Measurements from ENCODE around the gene ZBTB40. TPM values are rescaled to one million over a fixed set of nuclear protein-coding genes. Genes with fewer than 3 reads are reported as not detected.

Gene ZBTB40
- total RNA-seq, 2 donors from 2014 or later, result 11.2 to 20.1 TPM

GRCh38 chr1:22503721-22504410 is 52.2 kb downstream of the ZBTB40 start:
- Histone ChIP-seq H3K9me3 (no peaks in the 10 kb centered on the region), H3K27ac (peak overlapping the region in 3 of 4 donors; percentile 1 to 76 (median 24)), H3K36me3 (replicated peaks in 1 of 2; ENCODE audit: insufficient read depth in 1 of 2, low read depth in 2 of 2) (no peaks in the 10 kb centered on the region), H3K4me1 (peaks cover 94% of the 10 kb centered on the region), H3K4me3 (no peak overlapping the region), H3K27me3 (no peaks in the 10 kb centered on the region)
- WGBS, 2 donors, result 13 to 27% methylated on average over 2 of the region's 2 CpGs
- ATAC-seq, result no peak
- TF ChIP-seq POLR2A (IDR thresholded peaks at IDR 0.05), result no peak
- TF ChIP-seq CTCF (IDR thresholded peaks at IDR 0.05), result no peak
- DNase-seq, result no peak
- intact Hi-C loops (cut with DNase I), result no loop called here

GRCh38 chr1:22506130-22506692 is 54.6 kb downstream of the ZBTB40 start:
- DNase-seq, result peak in 1 of 4 donors; percentile 21
- no peak for TF ChIP-seq CTCF (IDR thresholded peaks at IDR 0.05)
- no peak for TF ChIP-seq POLR2A (IDR thresholded peaks at IDR 0.05)
- Histone ChIP-seq H3K9me3 (no peaks in the 10 kb centered on the region), H3K36me3 (replicated peaks in 1 of 2; ENCODE audit: insufficient read depth in 1 of 2, low read depth in 2 of 2) (no peaks in the 10 kb centered on the region), H3K27me3 (no peaks in the 10 kb centered on the region), H3K27ac (peak overlapping the region in 3 of 4 donors; percentile 52 to 76 (median 54)), H3K4me3 (no peak overlapping the region), H3K4me1 (peaks cover 98% of the 10 kb centered on the region)
- no peak for ATAC-seq
- intact Hi-C loops (cut with DNase I), result no loop called here
- 46 to 50% methylated on average over 8 of the region's 8 CpGs for WGBS, 2 donors

GRCh38 chr1:22507587-22507986 is 55.9 kb downstream of the ZBTB40 start:
- intact Hi-C loops (cut with DNase I), result no loop called here
- H3K4me1 ChIP-seq, result peaks cover 98% of the 10 kb centered on the region
- no peak overlapping the region for H3K4me3 ChIP-seq
- TF ChIP-seq POLR2A (IDR thresholded peaks at IDR 0.05) (no peak), CTCF (IDR thresholded peaks at IDR 0.05) (peak in 2 of 7 experiments; percentile 6 to 10)
- H3K36me3 ChIP-seq (replicated peaks in 1 of 2; ENCODE audit: insufficient read depth in 1 of 2, low read depth in 2 of 2), result peaks cover 0 to 8% of the 10 kb centered on the region in 2 donors
- peak overlapping the region in 3 of 4 donors; percentile 70 to 76 (median 73) for H3K27ac ChIP-seq
- DNase-seq (peak in 2 of 4 donors; percentile 40 to 58), ATAC-seq (no peak)
- no peaks in the 10 kb centered on the region for H3K27me3 ChIP-seq
- 53 to 55% methylated on average over 10 of the region's 10 CpGs for WGBS, 2 donors
- no peaks in the 10 kb centered on the region for H3K9me3 ChIP-seq

- DNase-seq (peak; percentile 30 to 75 (median 50)), ATAC-seq (peak; percentile 51)
- intact Hi-C loops (cut with DNase I), result no loop called here
- no peak for TF ChIP-seq CTCF (IDR thresholded peaks at IDR 0.05)
- peak in 1 of 3 donors; percentile 20 for TF ChIP-seq POLR2A (IDR thresholded peaks at IDR 0.05)
- Histone ChIP-seq H3K27me3 (no peaks in the 10 kb centered on the region), H3K27ac (peak overlapping the region; percentile 22 to 76 (median 72)), H3K4me1 (peaks cover 95% of the 10 kb centered on the region), H3K4me3 (no peak overlapping the region), H3K9me3 (no peaks in the 10 kb centered on the region), H3K36me3 (replicated peaks in 1 of 2; ENCODE audit: insufficient read depth in 1 of 2, low read depth in 2 of 2) (peaks cover 0 to 12% of the 10 kb centered on the region in 2 donors)
- WGBS, 2 donors, result 32 to 41% methylated on average over 5 of the region's 5 CpGs
Observed at GRCh38 chr1:22508329-22508728, 56.7 kb downstream of the ZBTB40 start.
